Measurements from ENCODE around the gene SPC24.

SPC24 gene

GRCh38 chr19:11115042-11115441, 40.5 kb downstream of the SPC24 start:
- no peaks in the 10 kb centered on the region for H3K9me2 ChIP-seq (replicated peaks; ENCODE audit: control insufficient read depth, low read length)
- no peak overlapping the region for H3K4me3 ChIP-seq (ENCODE audit: low read length)
- no peaks in the 10 kb centered on the region for H3K79me2 ChIP-seq (ENCODE audit: control insufficient read depth, low read length)
- H3K27me3 ChIP-seq (ENCODE audit: control insufficient read depth, low read length), result no peaks in the 10 kb centered on the region
- no peak overlapping the region for H3K27ac ChIP-seq (ENCODE audit: low read depth, low read length)
- H3F3A ChIP-seq (ENCODE audit: control insufficient read depth, insufficient read depth), result no peaks in the 10 kb centered on the region
- H3K4me1 ChIP-seq (ENCODE audit: control insufficient read depth, low read length), result no peaks in the 10 kb centered on the region
- no peaks in the 10 kb centered on the region for H3K9me3 ChIP-seq (ENCODE audit: control insufficient read depth, insufficient read depth, low read length)
- peaks cover 78% of the 10 kb centered on the region for H3K36me3 ChIP-seq (ENCODE audit: control insufficient read depth, low read length)
- H3K4me2 ChIP-seq (ENCODE audit: low read length), result no peak overlapping the region
- peaks cover 8% of the 10 kb centered on the region; the same call in 1 of the 2 replicates for H4K20me1 ChIP-seq (ENCODE audit: control insufficient read depth, insufficient read depth, low read depth, low read length)
- TF ChIP-seq CTCF (IDR thresholded peaks at IDR 0.05; ENCODE audit: low read depth, low read length, poor library complexity, severe bottlenecking) (no peak), EZH2phosphoT487 (IDR thresholded peaks at IDR 0.05; ENCODE audit: borderline replicate concordance, low read length) (no peak)

GRCh38 chr19:11113140-11113708, 42.4 kb downstream of the SPC24 start:
- Histone ChIP-seq H3K27ac (ENCODE audit: low read depth, low read length) (no peak overlapping the region), H3K27me3 (ENCODE audit: control insufficient read depth, low read length) (no peaks in the 10 kb centered on the region), H3K4me2 (ENCODE audit: low read length) (no peak overlapping the region), H3K4me3 (ENCODE audit: low read length) (no peak overlapping the region), H3F3A (ENCODE audit: control insufficient read depth, insufficient read depth) (no peaks in the 10 kb centered on the region), H3K4me1 (ENCODE audit: control insufficient read depth, low read length) (no peaks in the 10 kb centered on the region), H4K20me1 (ENCODE audit: control insufficient read depth, insufficient read depth, low read depth, low read length) (peaks cover 7% of the 10 kb centered on the region; the same call in 1 of the 2 replicates), H3K9me2 (replicated peaks; ENCODE audit: control insufficient read depth, low read length) (no peaks in the 10 kb centered on the region), H3K79me2 (ENCODE audit: control insufficient read depth, low read length) (no peaks in the 10 kb centered on the region), H3K9me3 (ENCODE audit: control insufficient read depth, insufficient read depth, low read length) (no peaks in the 10 kb centered on the region), H3K36me3 (ENCODE audit: control insufficient read depth, low read length) (peaks cover 80% of the 10 kb centered on the region)
- TF ChIP-seq CTCF (IDR thresholded peaks at IDR 0.05; ENCODE audit: low read depth, low read length, poor library complexity, severe bottlenecking) (no peak), EZH2phosphoT487 (IDR thresholded peaks at IDR 0.05; ENCODE audit: borderline replicate concordance, low read length) (no peak)

GRCh38 chr19:11111771-11112144, 43.8 kb downstream of the SPC24 start:
- H3K27me3 ChIP-seq (ENCODE audit: control insufficient read depth, low read length), result no peaks in the 10 kb centered on the region

More at GRCh38 chr19:11111771-11112144, 43.8 kb downstream of the SPC24 start:
- H3K27ac ChIP-seq (ENCODE audit: low read depth, low read length), result no peak overlapping the region
- TF ChIP-seq CTCF (IDR thresholded peaks at IDR 0.05; ENCODE audit: low read depth, low read length, poor library complexity, severe bottlenecking), result no peak
- TF ChIP-seq EZH2phosphoT487 (IDR thresholded peaks at IDR 0.05; ENCODE audit: borderline replicate concordance, low read length), result no peak
- H3K79me2 ChIP-seq (ENCODE audit: control insufficient read depth, low read length), result no peaks in the 10 kb centered on the region; the same call in 1 of the 2 replicates
- no peak overlapping the region for H3K4me2 ChIP-seq (ENCODE audit: low read length)
- no peaks in the 10 kb centered on the region for H3K4me1 ChIP-seq (ENCODE audit: control insufficient read depth, low read length)
- peaks cover 81% of the 10 kb centered on the region for H3K36me3 ChIP-seq (ENCODE audit: control insufficient read depth, low read length)
- H3K9me2 ChIP-seq (replicated peaks; ENCODE audit: control insufficient read depth, low read length), result no peaks in the 10 kb centered on the region
- no peak overlapping the region for H3K4me3 ChIP-seq (ENCODE audit: low read length)
- H3F3A ChIP-seq (ENCODE audit: control insufficient read depth, insufficient read depth), result no peaks in the 10 kb centered on the region
- H4K20me1 ChIP-seq (ENCODE audit: control insufficient read depth, insufficient read depth, low read depth, low read length), result peaks cover 5% of the 10 kb centered on the region; the same call in 1 of the 2 replicates
- no peaks in the 10 kb centered on the region for H3K9me3 ChIP-seq (ENCODE audit: control insufficient read depth, insufficient read depth, low read length)
